NCI-H2081 treated with DMSO at 0.1 percent for 48 hours (cell line): ENCODE data around the gene AGFG2.

Experiments used
- DNase-seq: peaks from one replicate; lab custom pipeline; 2025; lab: John Stamatoyannopoulos, UW

AGFG2 gene

GRCh38 chr7:100586266-100587025 lies 47.4 kb downstream of the AGFG2 start, which contains the start of gene FBXO24:
TSS of gene FBXO24 (plus strand) at chr7:100586328. CDS start at chr7:100586626, 298 bp downstream.
- DNase-seq: peak; percentile 100

- DNase-seq: no peak
These were observed 49.4 kb downstream of the AGFG2 start for GRCh38 chr7:100588438-100588837.

GRCh38 chr7:100589341-100589947 lies 50.4 kb downstream of the AGFG2 start:
- no peak for DNase-seq

- no peak for DNase-seq
These were observed 51.2 kb downstream of the AGFG2 start for GRCh38 chr7:100590077-100590737.

GRCh38 chr7:100591596-100591995 lies 52.6 kb downstream of the AGFG2 start:
- no peak for DNase-seq

- DNase-seq: no peak
These were observed 56.2 kb downstream of the AGFG2 start for GRCh38 chr7:100595188-100595587.

- no peak for DNase-seq
These were observed 59.4 kb downstream of the AGFG2 start for GRCh38 chr7:100598425-100598824.

- DNase-seq: no peak
These were observed 61.1 kb downstream of the AGFG2 start for GRCh38 chr7:100599911-100600729.

- no peak for DNase-seq
These were observed 61.7 kb downstream of the AGFG2 start for GRCh38 chr7:100600730-100601038.

- no peak for DNase-seq
These were observed 64.1 kb downstream of the AGFG2 start for GRCh38 chr7:100602889-100603725.

GRCh38 chr7:100603726-100604027 lies 64.7 kb downstream of the AGFG2 start:
- DNase-seq: no peak

- peak; percentile 3 for DNase-seq
These were observed 65.3 kb downstream of the AGFG2 start for GRCh38 chr7:100604028-100604975.

GRCh38 chr7:100604976-100605911 lies 66.2 kb downstream of the AGFG2 start:
- no peak for DNase-seq

- no peak for DNase-seq
These were observed 67.3 kb downstream of the AGFG2 start for GRCh38 chr7:100606313-100606712.

GRCh38 chr7:100607111-100607510 lies 68.1 kb downstream of the AGFG2 start:
- DNase-seq: no peak

- DNase-seq: no peak
These were observed 71.0 kb downstream of the AGFG2 start for GRCh38 chr7:100609958-100610357.

- DNase-seq: peak; percentile 100
These were observed 73.2 kb downstream of the AGFG2 start, which contains the start of gene MOSPD3 for GRCh38 chr7:100611983-100612729. TSS of gene MOSPD3 (plus strand) at chr7:100612540. CDS start at chr7:100612792, 252 bp downstream.

GRCh38 chr7:100612730-100613390 lies 73.9 kb downstream of the AGFG2 start:
- DNase-seq: no peak
